HEK293T (cell line): ENCODE results near the gene NEURL4.

Experiments used
- CTCF ChIA-PET: fragments of 350-600 bp; formaldehyde crosslinking; extraction: SDS; loops from one replicate; lab custom pipeline; 2021; ENCODE audit warnings: antibody characterized with exemption, inconsistent platforms; lab: Yijun Ruan, JAX
- POLR2A ChIA-PET: fragments of 350-600 bp; formaldehyde crosslinking; extraction: SDS; loops from one replicate; lab custom pipeline; 2020; ENCODE audit warnings: antibody characterized with exemption, inconsistent platforms; lab: Yijun Ruan, JAX
- DNase-seq: peaks from one replicate; pipeline ENCODE4 v3.0.0; 2012; ENCODE audit warnings: mixed read lengths; ENCODE audit errors: extremely low spot score
- ARNT ChIP-seq: fragments of 450-650 bp; IDR thresholded peaks from 2 replicates; pipeline ENCODE4 v1.6.1; 2017; ENCODE audit warnings: mild to moderate bottlenecking
- BHLHE40 ChIP-seq: fragments of 450-650 bp; IDR thresholded peaks from 2 replicates; pipeline ENCODE4 v1.6.1; 2016; ENCODE audit warnings: mild to moderate bottlenecking, moderate library complexity, borderline replicate concordance
- CTBP1 ChIP-seq: fragments of 450-650 bp; IDR thresholded peaks from 2 replicates; pipeline ENCODE4 v1.6.1; 2016; ENCODE audit warnings: borderline replicate concordance
- ELF4 ChIP-seq: fragments of 450-650 bp; IDR thresholded peaks from 2 replicates; pipeline ENCODE4 v1.6.1; 2017; ENCODE audit warnings: antibody characterized with exemption
- FOXA1 ChIP-seq: fragments of 450-650 bp; IDR thresholded peaks from 2 replicates; pipeline ENCODE4 v1.6.1; 2016; ENCODE audit warnings: mild to moderate bottlenecking
- FOXK2 ChIP-seq: fragments of 450-650 bp; IDR thresholded peaks from 2 replicates; pipeline ENCODE4 v1.6.1; 2016; ENCODE audit warnings: mild to moderate bottlenecking
- FOXM1 ChIP-seq: fragments of 450-650 bp; IDR thresholded peaks from 2 replicates; pipeline ENCODE4 v1.6.1; 2017; ENCODE audit warnings: mild to moderate bottlenecking, borderline replicate concordance
- HDGF ChIP-seq: fragments of 450-650 bp; IDR thresholded peaks from 2 replicates; pipeline ENCODE4 v1.6.1; 2017; ENCODE audit warnings: antibody characterized with exemption, borderline replicate concordance
- L3MBTL2 ChIP-seq: fragments of 450-650 bp; conservative IDR thresholded peaks from 2 replicates; pipeline ENCODE4 v1.6.1; 2016; ENCODE audit warnings: mild to moderate bottlenecking
- LEF1 ChIP-seq: fragments of 450-650 bp; IDR thresholded peaks from 2 replicates; pipeline ENCODE4 v1.6.1; 2017; ENCODE audit warnings: mild to moderate bottlenecking, borderline replicate concordance
- NFRKB ChIP-seq: fragments of 450-650 bp; IDR thresholded peaks from 2 replicates; pipeline ENCODE4 v1.6.1; 2016; ENCODE audit warnings: mild to moderate bottlenecking, moderate library complexity
- SP1 ChIP-seq: fragments of 450-650 bp; IDR thresholded peaks from 2 replicates; pipeline ENCODE4 v1.6.1; 2017
- SUZ12 ChIP-seq: fragments of 450-650 bp; IDR thresholded peaks from 2 replicates; pipeline ENCODE4 v1.6.1; 2016; ENCODE audit warnings: mild to moderate bottlenecking
- TARDBP ChIP-seq: fragments of 450-650 bp; IDR thresholded peaks from 2 replicates; pipeline ENCODE4 v1.6.1; 2016
- ZNF384 ChIP-seq: fragments of 450-650 bp; IDR thresholded peaks from 2 replicates; pipeline ENCODE4 v1.6.1; 2016
- TF ChIP-seq, protein P1 (sequence below): fragments of 450-650 bp; IDR thresholded peaks from 2 replicates; pipeline ENCODE4 v1.6.1; 2016

The NEURL4 gene

DNA sequence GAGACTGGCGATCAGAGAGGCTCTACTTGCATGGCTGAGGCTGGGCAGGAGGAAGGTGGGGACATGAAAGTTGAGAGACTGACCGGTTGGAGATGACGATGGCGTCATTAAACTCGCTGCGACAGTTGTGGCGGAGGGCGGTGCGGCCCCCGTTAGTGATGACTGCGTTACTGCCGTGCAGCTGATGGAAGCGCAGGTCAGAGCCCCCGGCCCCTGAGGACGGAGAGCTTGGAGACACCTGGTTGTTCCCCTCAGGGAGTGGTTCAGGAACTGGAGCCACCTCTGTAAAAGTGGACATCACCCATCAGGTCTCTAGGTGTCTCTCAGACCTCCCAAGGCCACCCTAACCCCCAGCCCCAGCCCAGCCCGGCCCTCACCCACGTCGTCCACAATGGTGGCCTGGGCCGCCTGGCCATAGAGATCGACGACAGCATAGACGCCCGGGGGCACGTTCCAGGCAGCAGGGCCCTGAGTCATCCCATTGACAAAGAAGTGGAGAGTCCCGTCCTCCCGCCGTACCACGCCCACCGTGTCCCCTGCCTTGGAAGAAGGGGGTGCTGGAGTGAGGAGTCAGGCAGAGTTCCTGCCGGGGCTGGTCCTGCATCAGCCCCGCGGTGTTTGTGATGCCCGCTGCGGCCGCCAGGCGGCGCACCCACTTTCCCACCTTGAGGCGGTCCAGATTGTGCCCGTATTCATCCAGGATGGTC lies 5.3 kb downstream of the NEURL4 start:
- TF ChIP-seq ZNF384 (no peak), HDGF (no peak), LEF1 (no peak), L3MBTL2 (no peak), TARDBP (no peak), SP1 (no peak), SUZ12 (no peak), NFRKB (no peak), CTBP1 (no peak), BHLHE40 (no peak), ELF4 (no peak), FOXK2 (no peak)
- TF ChIP-seq, protein P1, sequence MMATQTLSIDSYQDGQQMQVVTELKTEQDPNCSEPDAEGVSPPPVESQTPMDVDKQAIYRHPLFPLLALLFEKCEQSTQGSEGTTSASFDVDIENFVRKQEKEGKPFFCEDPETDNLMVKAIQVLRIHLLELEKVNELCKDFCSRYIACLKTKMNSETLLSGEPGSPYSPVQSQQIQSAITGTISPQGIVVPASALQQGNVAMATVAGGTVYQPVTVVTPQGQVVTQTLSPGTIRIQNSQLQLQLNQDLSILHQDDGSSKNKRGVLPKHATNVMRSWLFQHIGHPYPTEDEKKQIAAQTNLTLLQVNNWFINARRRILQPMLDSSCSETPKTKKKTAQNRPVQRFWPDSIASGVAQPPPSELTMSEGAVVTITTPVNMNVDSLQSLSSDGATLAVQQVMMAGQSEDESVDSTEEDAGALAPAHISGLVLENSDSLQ = no peak
- CTCF ChIA-PET = interaction anchor here (0.5 to 1.0 kb wide), 2 partner anchors 8 to 243 kb away, joined by 4 read pairs; no protein-coding TSS in a partner anchor
- peak; percentile 75 for DNase-seq
- POLR2A ChIA-PET = no interaction called here

DNA sequence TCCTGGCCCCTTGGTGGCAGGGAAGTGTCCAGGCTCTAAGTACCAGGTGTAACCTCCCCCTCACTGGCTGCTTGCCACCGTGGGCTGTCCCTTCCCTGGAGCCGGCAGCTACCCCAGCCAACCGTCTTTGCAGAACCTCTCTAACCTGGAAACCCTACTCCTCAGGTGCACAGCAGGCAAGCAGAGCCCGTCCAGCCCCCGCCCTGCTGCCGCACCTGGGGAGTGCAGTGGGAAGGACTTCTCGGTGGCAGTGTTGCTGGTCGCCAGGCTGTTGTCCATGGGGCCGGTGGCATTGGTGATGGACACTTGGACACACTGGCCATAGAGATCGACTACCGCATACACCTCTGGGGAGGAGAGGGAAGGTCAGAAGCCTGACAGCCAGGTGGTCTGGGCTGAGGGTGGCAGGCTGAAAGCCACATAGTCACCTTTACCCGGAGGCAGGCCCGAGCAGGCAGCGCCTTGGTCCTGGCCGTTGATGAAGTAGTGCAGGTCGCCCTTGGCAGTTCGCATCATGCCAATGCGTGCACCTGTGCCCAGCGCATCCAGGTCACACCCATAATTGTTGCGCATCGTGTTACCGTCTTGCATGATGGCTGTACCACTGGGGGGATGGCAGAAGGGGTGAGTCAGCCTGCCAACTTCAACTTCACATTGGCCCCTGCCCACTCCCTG lies 6.5 kb downstream of the NEURL4 start:
- CTCF ChIA-PET = no interaction called here

DNA sequence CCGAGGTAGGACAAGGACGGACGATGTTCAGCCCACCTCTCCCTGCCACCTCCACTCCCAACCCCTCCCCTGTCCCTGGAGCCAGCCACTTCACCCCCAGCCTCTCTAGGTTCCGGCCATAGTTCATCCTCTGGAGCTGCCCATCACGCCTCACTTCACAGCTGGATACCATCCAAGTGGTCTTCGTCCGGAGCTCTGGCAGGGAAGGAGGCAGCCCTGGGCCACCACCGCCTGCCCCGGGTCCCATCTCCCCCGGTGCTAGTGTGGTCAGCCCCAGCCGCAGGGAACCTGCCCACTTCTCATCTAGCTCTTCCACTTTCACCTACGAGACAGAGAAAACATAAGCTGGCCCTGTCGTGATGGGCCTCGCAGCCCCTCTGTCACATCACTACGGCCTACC lies 7.7 kb downstream of the NEURL4 start:
- ChIA-PET CTCF (no interaction called here), POLR2A (interaction anchor here (1.6 to 2.3 kb wide), 3 partner anchors 8 to 102 kb away, joined by 5 to 14 read pairs (median 5); partner anchors contain the start of genes ACADVL, DLG4 and NEURL4)
- DNase-seq = no peak
- TF ChIP-seq ZNF384 (no peak), FOXM1 (no peak), CTBP1 (no peak), BHLHE40 (no peak), FOXK2 (no peak), FOXA1 (no peak), L3MBTL2 (no peak)

More for the DNA sequence above, 6.5 kb downstream of the NEURL4 start:
- no peak for TF ChIP-seq FOXM1
- TF ChIP-seq FOXK2 = no peak
- no peak for TF ChIP-seq ELF4
- TF ChIP-seq SUZ12 = no peak
- no peak for TF ChIP-seq HDGF
- no peak for TF ChIP-seq CTBP1
- TF ChIP-seq ZNF384 = no peak
- no peak for TF ChIP-seq LEF1
- no peak for TF ChIP-seq TARDBP
- no peak for TF ChIP-seq SP1
- TF ChIP-seq, protein P1 = no peak
- TF ChIP-seq BHLHE40 = no peak
- no peak for TF ChIP-seq NFRKB
- no peak for TF ChIP-seq L3MBTL2
- TF ChIP-seq FOXA1 = no peak
- no peak for TF ChIP-seq ARNT
- DNase-seq = no peak
- POLR2A ChIA-PET = no interaction called here

DNA sequence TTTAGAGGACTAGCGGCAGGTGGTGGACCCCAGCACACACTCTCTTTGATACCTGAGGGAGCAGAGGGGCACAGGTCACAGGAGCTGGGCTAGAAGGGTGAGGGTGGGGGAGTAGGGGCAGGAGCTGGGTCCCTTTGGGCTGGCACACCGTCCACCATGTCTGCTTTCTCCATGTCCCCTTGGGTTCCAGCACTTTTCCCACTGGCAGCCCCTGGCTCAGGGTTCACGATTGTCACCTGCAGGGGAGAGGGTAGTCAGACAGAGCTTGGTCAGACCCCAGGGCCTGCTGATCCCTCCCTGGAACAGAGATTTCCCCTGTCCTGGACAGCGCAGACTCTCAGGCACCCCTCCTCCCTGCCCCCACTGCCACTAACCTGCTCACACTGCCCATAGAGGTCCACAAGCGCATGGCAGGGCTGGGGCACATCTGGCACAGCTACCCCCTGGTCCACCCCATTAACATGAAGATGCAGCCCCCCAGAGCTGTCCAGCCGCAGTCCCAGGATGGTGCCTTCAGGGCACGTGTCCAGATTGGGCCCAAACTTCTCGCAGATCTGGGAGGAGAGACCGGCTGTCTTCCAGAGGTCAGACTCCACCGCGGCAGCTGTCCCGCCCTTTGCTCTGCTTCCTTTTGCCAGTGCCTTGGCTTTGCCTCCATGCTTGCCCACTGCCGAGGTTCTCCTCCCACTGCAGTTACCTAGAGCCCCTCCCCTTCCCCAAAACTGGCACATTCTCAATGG lies 10.8 kb downstream of the NEURL4 start:
- POLR2A ChIA-PET = interaction anchor here (6.4 kb wide), 1 partner anchor 10 kb away, joined by 56 read pairs; the partner anchor contains the start of gene NEURL4
- DNase-seq = no peak
- TF ChIP-seq LEF1 = no peak
- no peak for TF ChIP-seq CTBP1
- no peak for TF ChIP-seq SUZ12
- TF ChIP-seq, protein P1 = no peak
- TF ChIP-seq FOXA1 = no peak
- no peak for TF ChIP-seq ZNF384
- no peak for TF ChIP-seq FOXK2
- TF ChIP-seq L3MBTL2 = no peak
- no peak for TF ChIP-seq HDGF
- CTCF ChIA-PET = interaction anchor here (0.5 kb wide), 1 partner anchor 376 kb away, joined by 3 read pairs; no protein-coding TSS in a partner anchor

DNA sequence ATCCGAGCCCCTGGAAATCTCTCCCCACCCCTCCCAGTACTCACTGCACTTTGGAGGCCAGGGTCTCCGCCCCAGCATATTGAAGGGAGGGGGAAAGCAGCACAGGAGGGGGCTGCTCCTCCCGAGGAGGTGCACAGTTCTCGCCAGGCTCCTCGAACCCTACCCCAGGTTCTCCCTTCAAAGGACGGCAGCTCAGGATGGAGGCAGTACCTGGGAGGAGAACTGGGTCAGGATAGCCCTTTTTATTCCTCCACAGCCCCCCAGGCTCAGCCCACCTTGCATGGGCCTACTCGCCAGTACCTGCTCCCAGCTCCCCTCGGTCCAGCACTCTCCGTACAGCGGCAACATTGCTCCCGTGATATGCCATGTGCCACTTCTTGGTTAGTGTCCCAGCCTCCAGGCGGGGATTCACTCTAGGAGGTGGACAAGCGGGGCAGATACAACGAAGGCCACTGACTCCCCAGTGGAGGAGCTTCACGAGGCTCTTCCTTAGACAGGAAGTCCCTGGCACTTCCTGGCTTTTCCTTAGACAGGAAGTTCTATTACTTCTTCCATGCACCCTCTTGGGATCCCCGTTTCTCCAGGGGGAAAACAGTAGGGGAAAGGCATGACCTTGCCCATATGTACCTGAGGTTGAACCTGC lies 11.9 kb downstream of the NEURL4 start:
- CTCF ChIA-PET = no interaction called here
- POLR2A ChIA-PET = interaction anchor here (6.4 kb wide), 1 partner anchor 11 kb away, joined by 56 read pairs; the partner anchor contains the start of gene NEURL4

More for the DNA sequence above, 11.9 kb downstream of the NEURL4 start:
- DNase-seq = no peak
- no peak for TF ChIP-seq LEF1
- TF ChIP-seq, protein P1 = no peak
- no peak for TF ChIP-seq CTBP1
- no peak for TF ChIP-seq ZNF384
- no peak for TF ChIP-seq SUZ12
- TF ChIP-seq TARDBP = no peak
